Fibroblast of villous mesenchyme (primary cell): Measurements from ENCODE around the gene RDH16. TPM values are rescaled to one million over a fixed set of nuclear protein-coding genes. Genes with fewer than 3 reads are reported as not detected.
A peak's percentile ranks its signal among the peaks of the same experiment; 100 is the strongest.
"Not testable (repeated sequence)": the region's sequence is repeated elsewhere in the genome, so short reads cannot be mapped to it uniquely, and the experiment has no call there.

Experiments
- DNase-seq: peaks from one replicate; pipeline ENCODE4 v3.0.0-alpha.2; 2010; ENCODE audit warnings: low read depth
- H3K4me3 ChIP-seq: 2 replicates; pipeline ENCODE4 v1.5.1; 2011; ENCODE audit warnings: low read depth, mild to moderate bottlenecking, low read length
- total RNA-seq: library from RNA; depleted of rRNA; stranded (reverse); fragments of >200 nt; gene quantifications from 2 replicates; pipeline ENCODE4 v1.2.3, GENCODE V29; 2012
- TF ChIP-seq, protein P1 (sequence below): IDR thresholded peaks from 2 replicates; pipeline ENCODE4 v1.5.1; 2012; ENCODE audit warnings: low read depth, mild to moderate bottlenecking, low read length; ENCODE audit not compliant: insufficient read depth

Gene RDH16
- total RNA-seq, 1 donor = under 0.01 TPM

DNA sequence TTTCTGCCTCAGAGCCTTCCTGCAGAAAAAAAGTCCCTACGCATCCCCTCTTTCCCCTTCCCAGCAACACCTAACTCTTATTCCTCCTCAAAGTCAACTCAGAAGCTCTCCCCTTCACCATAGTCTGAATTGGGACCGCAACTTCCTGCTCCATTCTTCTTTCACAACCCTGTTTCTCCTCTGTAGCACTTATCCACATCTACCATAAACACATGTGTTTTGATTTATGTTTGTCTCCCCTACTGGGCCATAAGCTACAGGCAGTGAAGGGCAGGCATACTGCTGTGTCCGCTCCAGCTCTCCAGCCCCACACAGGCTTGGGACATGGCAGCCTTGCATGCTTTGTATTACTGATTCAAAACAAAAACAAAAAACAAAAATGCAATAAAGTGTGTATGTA lies 29.1 kb downstream of the RDH16 start:
- DNase-seq = peak; percentile 80
- TF ChIP-seq, protein P1, sequence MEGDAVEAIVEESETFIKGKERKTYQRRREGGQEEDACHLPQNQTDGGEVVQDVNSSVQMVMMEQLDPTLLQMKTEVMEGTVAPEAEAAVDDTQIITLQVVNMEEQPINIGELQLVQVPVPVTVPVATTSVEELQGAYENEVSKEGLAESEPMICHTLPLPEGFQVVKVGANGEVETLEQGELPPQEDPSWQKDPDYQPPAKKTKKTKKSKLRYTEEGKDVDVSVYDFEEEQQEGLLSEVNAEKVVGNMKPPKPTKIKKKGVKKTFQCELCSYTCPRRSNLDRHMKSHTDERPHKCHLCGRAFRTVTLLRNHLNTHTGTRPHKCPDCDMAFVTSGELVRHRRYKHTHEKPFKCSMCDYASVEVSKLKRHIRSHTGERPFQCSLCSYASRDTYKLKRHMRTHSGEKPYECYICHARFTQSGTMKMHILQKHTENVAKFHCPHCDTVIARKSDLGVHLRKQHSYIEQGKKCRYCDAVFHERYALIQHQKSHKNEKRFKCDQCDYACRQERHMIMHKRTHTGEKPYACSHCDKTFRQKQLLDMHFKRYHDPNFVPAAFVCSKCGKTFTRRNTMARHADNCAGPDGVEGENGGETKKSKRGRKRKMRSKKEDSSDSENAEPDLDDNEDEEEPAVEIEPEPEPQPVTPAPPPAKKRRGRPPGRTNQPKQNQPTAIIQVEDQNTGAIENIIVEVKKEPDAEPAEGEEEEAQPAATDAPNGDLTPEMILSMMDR = no peak

GRCh38 chr12:56927281-56927680 lies 30.1 kb downstream of the RDH16 start:
- TF ChIP-seq, protein P1 = no peak
- DNase-seq = no peak
- H3K4me3 ChIP-seq = no peak overlapping the region

More for the DNA sequence above, 29.1 kb downstream of the RDH16 start:
- no peak overlapping the region for H3K4me3 ChIP-seq

DNA sequence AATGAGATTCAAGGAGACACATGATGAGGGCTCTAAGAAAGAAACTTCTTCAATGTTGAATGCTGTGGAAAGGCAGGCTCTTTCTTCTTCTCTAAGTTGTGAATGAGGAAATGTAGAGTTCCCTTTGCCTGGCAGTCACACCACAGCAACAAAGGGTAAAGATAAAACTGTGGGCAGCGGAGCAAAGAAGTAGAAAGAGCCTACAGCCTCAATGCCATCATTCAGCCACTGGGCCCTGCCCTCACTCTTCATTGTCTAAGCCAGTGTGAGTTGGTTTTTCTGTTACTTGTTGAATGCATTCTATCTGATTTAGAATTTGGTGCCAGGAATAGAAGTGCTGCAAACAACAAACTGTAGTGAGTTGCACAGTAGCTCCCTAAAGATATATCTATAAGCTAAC lies 35.4 kb downstream of the RDH16 start:
- no peak overlapping the region for H3K4me3 ChIP-seq
- no peak for DNase-seq
- TF ChIP-seq, protein P1 = no peak

GRCh38 chr12:56921346-56921745 lies 36.1 kb downstream of the RDH16 start:
- no peak for DNase-seq
- TF ChIP-seq, protein P1 = no peak
- H3K4me3 ChIP-seq = no peak overlapping the region

GRCh38 chr12:56918139-56918538 lies 39.3 kb downstream of the RDH16 start:
- not testable (repeated sequence) for DNase-seq, H3K4me3 ChIP-seq

GRCh38 chr12:56916996-56917333 lies 40.4 kb downstream of the RDH16 start:
- TF ChIP-seq, protein P1 = no peak
- DNase-seq = no peak
- H3K4me3 ChIP-seq = no peak overlapping the region

- no peak for DNase-seq
- TF ChIP-seq, protein P1 = no peak
- no peak overlapping the region for H3K4me3 ChIP-seq
These were observed 41.0 kb downstream of the RDH16 start for GRCh38 chr12:56916296-56916995.
